Suprapubic skin (tissue), 3 donors: Measurements from ENCODE around the gene KDM2A.
"Not testable (repeated sequence)": the region's sequence is repeated elsewhere in the genome, so short reads cannot be mapped to it uniquely, and the experiment has no call there.

Experiments used
- POLR2A ChIP-seq, 2 donors: fragments of 450-650 bp; IDR thresholded peaks; one replicate each; pipeline ENCODE4 v1.6.1; 2017; ENCODE audit warnings: antibody characterized with exemption in 2 of 2, mild to moderate bottlenecking in 2 of 2, moderate library complexity in 2 of 2
- TF ChIP-seq, protein P1 (sequence below), 2 donors: fragments of 200-600 bp in 1 of 2; fragments of 450-650 bp in 1 of 2; sonication (generic) in 1 of 2; IDR thresholded peaks; one replicate each; pipeline ENCODE4 v1.5.1; 2016 to 2019; ENCODE audit warnings: antibody characterized with exemption in 2 of 2, mild to moderate bottlenecking in 1 of 2, moderate library complexity in 1 of 2

DNA sequence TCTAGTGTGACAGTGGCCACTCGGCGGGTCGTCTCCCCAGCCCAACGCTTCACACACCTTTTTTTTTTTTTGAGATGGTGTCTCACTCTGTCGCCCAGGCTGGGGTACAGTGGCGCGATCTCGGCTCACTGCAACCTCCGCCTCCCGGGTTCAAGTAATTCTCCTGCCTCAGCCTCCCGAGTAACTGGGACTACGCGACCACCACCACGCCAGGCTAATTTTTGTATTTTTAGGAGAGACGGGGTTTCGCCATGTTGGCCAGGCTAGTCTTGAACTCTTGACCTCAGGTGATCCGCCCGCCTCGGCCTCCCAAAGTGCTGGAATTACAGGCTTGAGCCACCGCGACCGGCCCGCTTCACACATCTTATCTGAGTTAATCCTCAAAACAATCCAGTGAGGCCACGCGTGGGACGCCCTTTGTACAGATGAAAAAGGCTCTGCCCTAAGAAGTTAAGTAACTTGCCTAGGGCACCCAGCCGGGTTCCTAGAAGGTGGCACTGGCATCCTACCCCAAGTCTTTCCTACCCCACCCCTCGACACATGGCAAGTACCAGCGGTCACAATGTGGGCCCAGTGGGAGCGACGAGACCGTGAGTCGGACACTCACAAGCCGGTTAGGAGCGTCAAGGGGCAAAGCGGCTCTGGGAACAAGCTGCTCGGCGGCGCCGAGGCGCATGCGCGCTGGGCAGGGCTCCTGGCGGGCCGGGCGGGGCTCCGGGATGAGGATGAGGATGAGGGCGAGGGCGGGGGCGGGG, 142.0 kb downstream of the KDM2A start:
- TF ChIP-seq, protein P1, sequence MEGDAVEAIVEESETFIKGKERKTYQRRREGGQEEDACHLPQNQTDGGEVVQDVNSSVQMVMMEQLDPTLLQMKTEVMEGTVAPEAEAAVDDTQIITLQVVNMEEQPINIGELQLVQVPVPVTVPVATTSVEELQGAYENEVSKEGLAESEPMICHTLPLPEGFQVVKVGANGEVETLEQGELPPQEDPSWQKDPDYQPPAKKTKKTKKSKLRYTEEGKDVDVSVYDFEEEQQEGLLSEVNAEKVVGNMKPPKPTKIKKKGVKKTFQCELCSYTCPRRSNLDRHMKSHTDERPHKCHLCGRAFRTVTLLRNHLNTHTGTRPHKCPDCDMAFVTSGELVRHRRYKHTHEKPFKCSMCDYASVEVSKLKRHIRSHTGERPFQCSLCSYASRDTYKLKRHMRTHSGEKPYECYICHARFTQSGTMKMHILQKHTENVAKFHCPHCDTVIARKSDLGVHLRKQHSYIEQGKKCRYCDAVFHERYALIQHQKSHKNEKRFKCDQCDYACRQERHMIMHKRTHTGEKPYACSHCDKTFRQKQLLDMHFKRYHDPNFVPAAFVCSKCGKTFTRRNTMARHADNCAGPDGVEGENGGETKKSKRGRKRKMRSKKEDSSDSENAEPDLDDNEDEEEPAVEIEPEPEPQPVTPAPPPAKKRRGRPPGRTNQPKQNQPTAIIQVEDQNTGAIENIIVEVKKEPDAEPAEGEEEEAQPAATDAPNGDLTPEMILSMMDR (IDR thresholded peaks at IDR 0.05) = not testable (repeated sequence)
- TF ChIP-seq POLR2A (IDR thresholded peaks at IDR 0.05) = not testable (repeated sequence)
